ENCODE data around the gene PLEKHG4. TPM values are rescaled to one million over a fixed set of nuclear protein-coding genes. Genes with fewer than 3 reads are reported as not detected.

The PLEKHG4 gene
- total RNA-seq, 1 experiment from 2014 or later: 5.5 TPM

DNA sequence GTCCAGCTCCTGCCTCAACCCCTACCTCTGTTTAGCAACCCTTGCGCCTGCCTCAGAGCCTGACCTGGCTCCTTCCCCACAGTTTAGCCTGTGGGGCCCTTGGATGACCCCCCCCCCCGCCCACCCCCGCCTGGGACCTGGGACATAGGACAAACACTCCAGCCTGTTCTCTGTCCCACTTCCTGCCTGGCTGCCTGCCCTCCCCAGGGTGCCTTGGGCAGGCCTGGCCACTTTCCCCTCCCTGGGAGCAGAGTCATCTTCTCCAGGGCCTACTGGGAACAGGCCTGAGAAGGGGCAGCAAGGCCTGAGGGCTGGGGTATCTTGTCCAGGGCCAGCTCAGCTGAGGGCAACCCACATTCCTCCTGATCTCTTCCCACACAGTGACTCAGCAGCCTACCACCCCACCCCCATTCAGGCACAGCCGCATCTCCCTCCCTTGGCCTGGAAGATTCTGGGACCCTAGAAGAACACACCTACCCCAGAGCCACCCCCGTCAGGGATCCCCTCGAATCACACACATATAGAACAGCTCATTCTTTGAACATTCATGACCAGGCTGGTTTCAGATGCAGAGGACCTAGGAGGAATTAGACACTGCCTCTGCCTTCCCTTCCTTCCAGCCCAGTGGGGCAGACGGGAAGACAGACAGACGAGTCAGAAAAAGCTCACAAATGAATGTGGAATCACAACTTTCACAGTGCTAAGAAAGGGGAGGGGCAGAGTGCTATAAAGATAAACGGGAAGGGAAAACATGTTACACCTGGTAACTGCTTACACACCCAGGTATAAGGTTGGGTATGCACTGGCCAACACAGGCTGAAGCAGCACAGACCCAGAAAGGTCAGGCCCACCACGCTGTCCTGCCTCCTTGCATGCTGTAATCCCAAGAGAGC lies 38.1 kb upstream of the PLEKHG4 start:
- intact Hi-C loops (cut with micrococcal nuclease; ENCODE audit: unreplicated experiment): no loop called here
- CTCF ChIA-PET: interaction anchor here (0.7 kb wide), 1 partner anchor 19 kb away, joined by 5 read pairs; no protein-coding TSS in a partner anchor
- H3K9me3 Mint-ChIP-seq (ENCODE audit: low read depth, unreplicated experiment): no peaks in the 10 kb centered on the region

DNA sequence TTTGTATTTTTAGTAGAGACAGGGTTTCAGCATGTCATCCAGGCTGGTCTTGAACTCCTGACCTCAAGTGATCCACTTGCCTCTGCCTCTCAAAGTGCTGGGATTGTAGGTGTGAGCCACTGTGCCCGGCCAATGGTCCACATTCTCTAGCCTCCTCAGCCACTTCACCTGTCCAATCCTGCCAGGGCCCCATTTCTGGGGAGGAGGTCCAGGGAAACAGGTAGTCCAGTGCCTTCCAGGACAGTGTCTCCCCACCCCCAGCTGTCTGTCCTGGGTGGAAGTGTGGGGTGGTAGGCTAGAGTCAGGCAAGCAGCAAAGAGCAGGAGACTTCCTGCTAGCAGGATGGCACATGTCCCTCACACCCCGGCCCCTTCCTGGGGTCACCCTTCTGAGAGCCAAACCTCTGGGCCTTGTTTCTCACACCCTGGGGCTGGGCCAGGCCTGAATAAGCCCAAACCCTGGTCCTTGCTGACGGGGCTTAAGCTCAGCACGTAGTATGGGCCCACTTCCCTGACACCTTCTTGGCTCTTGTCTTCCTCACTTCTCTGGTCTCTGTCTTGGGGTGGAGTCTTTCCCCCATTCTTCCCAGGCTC lies 37.1 kb upstream of the PLEKHG4 start:
- CTCF ChIA-PET: no interaction called here
- BruUV-seq (replicated peaks): no TSS peak
- H3K27me3 Mint-ChIP-seq (ENCODE audit: unreplicated experiment): peaks cover under 1% of the 10 kb centered on the region
- no peaks in the 10 kb centered on the region for H3K9me3 Mint-ChIP-seq (ENCODE audit: low read depth, unreplicated experiment)
- H3K36me3 Mint-ChIP-seq (ENCODE audit: insufficient read depth, unreplicated experiment): peaks cover 44% of the 10 kb centered on the region
- H3K4me3 Mint-ChIP-seq (ENCODE audit: low read depth, unreplicated experiment): no peak overlapping the region
- intact Hi-C loops (cut with micrococcal nuclease; ENCODE audit: unreplicated experiment): no loop called here
- TF ChIP-seq, protein P1, sequence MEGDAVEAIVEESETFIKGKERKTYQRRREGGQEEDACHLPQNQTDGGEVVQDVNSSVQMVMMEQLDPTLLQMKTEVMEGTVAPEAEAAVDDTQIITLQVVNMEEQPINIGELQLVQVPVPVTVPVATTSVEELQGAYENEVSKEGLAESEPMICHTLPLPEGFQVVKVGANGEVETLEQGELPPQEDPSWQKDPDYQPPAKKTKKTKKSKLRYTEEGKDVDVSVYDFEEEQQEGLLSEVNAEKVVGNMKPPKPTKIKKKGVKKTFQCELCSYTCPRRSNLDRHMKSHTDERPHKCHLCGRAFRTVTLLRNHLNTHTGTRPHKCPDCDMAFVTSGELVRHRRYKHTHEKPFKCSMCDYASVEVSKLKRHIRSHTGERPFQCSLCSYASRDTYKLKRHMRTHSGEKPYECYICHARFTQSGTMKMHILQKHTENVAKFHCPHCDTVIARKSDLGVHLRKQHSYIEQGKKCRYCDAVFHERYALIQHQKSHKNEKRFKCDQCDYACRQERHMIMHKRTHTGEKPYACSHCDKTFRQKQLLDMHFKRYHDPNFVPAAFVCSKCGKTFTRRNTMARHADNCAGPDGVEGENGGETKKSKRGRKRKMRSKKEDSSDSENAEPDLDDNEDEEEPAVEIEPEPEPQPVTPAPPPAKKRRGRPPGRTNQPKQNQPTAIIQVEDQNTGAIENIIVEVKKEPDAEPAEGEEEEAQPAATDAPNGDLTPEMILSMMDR (IDR thresholded peaks at IDR 0.05; ENCODE audit: unreplicated experiment): no peak
- DNase-seq: no peak
- H3K4me1 Mint-ChIP-seq (ENCODE audit: low read depth, unreplicated experiment): peaks cover 38% of the 10 kb centered on the region
- peak overlapping the region; percentile 51 for H3K27ac Mint-ChIP-seq (ENCODE audit: unreplicated experiment)

More for the DNA sequence above, 38.1 kb upstream of the PLEKHG4 start:
- peaks cover 37% of the 10 kb centered on the region for H3K4me1 Mint-ChIP-seq (ENCODE audit: low read depth, unreplicated experiment)
- no peak overlapping the region for H3K4me3 Mint-ChIP-seq (ENCODE audit: low read depth, unreplicated experiment)
- peak; percentile 43 for DNase-seq
- H3K27me3 Mint-ChIP-seq (ENCODE audit: unreplicated experiment): no peaks in the 10 kb centered on the region
- TF ChIP-seq, protein P1 (IDR thresholded peaks at IDR 0.05; ENCODE audit: unreplicated experiment): no peak
- peaks cover 44% of the 10 kb centered on the region for H3K36me3 Mint-ChIP-seq (ENCODE audit: insufficient read depth, unreplicated experiment)
- BruUV-seq (replicated peaks): no TSS peak
- H3K27ac Mint-ChIP-seq (ENCODE audit: unreplicated experiment): peak overlapping the region; percentile 19

DNA sequence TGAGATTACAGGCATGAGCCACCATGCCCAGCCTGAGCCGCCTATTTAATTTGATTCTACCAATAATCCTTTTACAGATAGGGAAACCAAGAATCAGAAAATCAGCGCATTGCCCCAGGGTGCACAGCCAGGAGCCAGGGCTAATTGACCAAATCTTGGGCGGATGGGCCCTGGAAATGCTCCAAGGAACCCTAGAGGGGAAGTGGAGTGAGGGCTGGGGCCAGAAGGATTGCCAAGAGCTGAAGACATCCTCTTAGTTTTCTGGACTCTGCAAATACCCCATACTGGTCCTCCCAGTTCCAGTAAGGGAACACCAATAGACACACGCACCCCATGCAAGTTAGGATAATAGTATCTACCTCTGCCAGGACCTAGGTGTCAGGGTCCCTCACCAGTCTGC lies 35.9 kb upstream of the PLEKHG4 start:
- TF ChIP-seq, protein P1 (IDR thresholded peaks at IDR 0.05; ENCODE audit: unreplicated experiment): no peak
- H3K4me3 Mint-ChIP-seq (ENCODE audit: low read depth, unreplicated experiment): no peak overlapping the region
- intact Hi-C loops (cut with micrococcal nuclease; ENCODE audit: unreplicated experiment): no loop called here
- BruUV-seq (replicated peaks): no TSS peak
- H3K9me3 Mint-ChIP-seq (ENCODE audit: low read depth, unreplicated experiment): no peaks in the 10 kb centered on the region
- CTCF ChIA-PET: interaction anchor here (0.5 to 1.5 kb wide), 4 partner anchors 16 to 152 kb away, joined by 3 to 5 read pairs (median 4); partner anchors contain the start of gene TMEM208
- no peak for DNase-seq
- no peak overlapping the region for H3K27ac Mint-ChIP-seq (ENCODE audit: unreplicated experiment)
- H3K27me3 Mint-ChIP-seq (ENCODE audit: unreplicated experiment): peaks cover 13% of the 10 kb centered on the region
- peaks cover 46% of the 10 kb centered on the region for H3K36me3 Mint-ChIP-seq (ENCODE audit: insufficient read depth, unreplicated experiment)
- H3K4me1 Mint-ChIP-seq (ENCODE audit: low read depth, unreplicated experiment): peaks cover 49% of the 10 kb centered on the region

DNA sequence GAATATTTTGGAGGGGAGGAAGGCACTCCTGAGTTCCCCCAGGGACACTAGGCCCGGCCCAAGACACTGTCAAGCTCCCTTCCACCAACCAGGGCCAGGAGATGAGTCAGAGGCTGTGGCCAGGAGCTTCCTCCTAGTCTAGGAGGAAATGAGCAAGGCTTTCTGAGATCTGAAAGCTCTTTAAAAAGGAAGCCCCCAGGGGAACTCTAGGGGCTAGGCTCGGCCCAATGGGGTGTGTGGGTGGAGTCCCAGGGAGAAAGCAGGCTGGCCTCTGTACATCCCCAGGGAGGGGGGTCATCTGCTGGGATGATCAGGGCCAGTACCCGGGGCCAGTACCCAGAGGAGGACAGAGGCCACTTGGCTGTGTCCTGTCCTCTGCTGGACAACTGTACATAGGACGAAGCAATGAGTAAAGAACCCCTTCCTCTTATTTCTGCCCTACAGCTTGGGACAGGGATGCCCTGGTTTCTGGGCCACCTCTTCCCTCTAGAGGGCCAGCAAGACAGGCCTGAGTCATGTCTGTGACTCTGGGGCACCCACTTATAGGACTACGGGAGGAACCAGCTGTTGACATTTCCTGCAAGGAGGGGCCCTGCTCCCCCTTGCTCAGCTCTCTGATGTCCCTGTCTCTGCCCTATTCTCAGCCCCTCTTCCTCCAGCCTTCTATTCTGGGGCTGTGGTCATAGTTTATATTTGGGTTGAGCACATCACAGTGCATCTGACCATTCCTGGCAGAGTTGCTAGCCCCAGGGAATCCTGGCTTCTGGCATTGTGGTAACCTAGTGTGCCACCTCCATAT lies 34.7 kb upstream of the PLEKHG4 start:
- H3K4me3 Mint-ChIP-seq (ENCODE audit: low read depth, unreplicated experiment): peak overlapping the region; percentile 9
- H3K36me3 Mint-ChIP-seq (ENCODE audit: insufficient read depth, unreplicated experiment): peaks cover 47% of the 10 kb centered on the region
- peaks cover 24% of the 10 kb centered on the region for H3K27me3 Mint-ChIP-seq (ENCODE audit: unreplicated experiment)
- H3K27ac Mint-ChIP-seq (ENCODE audit: unreplicated experiment): peak overlapping the region; percentile 89
- peaks cover 56% of the 10 kb centered on the region for H3K4me1 Mint-ChIP-seq (ENCODE audit: low read depth, unreplicated experiment)
- no peaks in the 10 kb centered on the region for H3K9me3 Mint-ChIP-seq (ENCODE audit: low read depth, unreplicated experiment)
- peak; percentile 45 for DNase-seq
- no TSS peak for BruUV-seq (replicated peaks)
- intact Hi-C loops (cut with micrococcal nuclease; ENCODE audit: unreplicated experiment): no loop called here
- CTCF ChIA-PET: interaction anchor here (0.5 to 1.5 kb wide), 7 partner anchors 16 to 574 kb away, joined by 3 to 7 read pairs (median 4); partner anchors contain the start of genes ELMO3 and TMEM208
- TF ChIP-seq, protein P1 (IDR thresholded peaks at IDR 0.05; ENCODE audit: unreplicated experiment): no peak

Measured in Calu3 (cell line).